Measurements from ENCODE around the gene FLRT1.
A peak's percentile ranks its signal among the peaks of the same experiment; 100 is the strongest.

The FLRT1 gene

GRCh38 chr11:64035576-64035975 is at the start of gene FLRT1:
Gene FLRT1 (plus strand): TSS chr11:64035931. CDS start chr11:64116268, 80,337 bp downstream.
- DNase-seq, result no peak

- peak; percentile 78 for DNase-seq
Observed at GRCh38 chr11:63986156-63986931, 49.4 kb upstream of the FLRT1 start, which contains the start of gene OTUB1. Gene OTUB1 (plus strand): TSS chr11:63986438. CDS start chr11:63986457, 19 bp downstream.

- DNase-seq, result no peak
Observed at GRCh38 chr11:63986932-63987513, 48.7 kb upstream of the FLRT1 start.

- DNase-seq, result no peak
Observed at GRCh38 chr11:63991558-63991957, 44.2 kb upstream of the FLRT1 start.

- no peak for DNase-seq
Observed at GRCh38 chr11:63993100-63993499, 42.6 kb upstream of the FLRT1 start.

- DNase-seq, result no peak
Observed at GRCh38 chr11:63993993-63994392, 41.7 kb upstream of the FLRT1 start.

- no peak for DNase-seq
Observed at GRCh38 chr11:63996512-63996911, 39.2 kb upstream of the FLRT1 start.

GRCh38 chr11:63997104-63997700 is 38.5 kb upstream of the FLRT1 start:
- DNase-seq, result no peak

- no peak for DNase-seq
Observed at GRCh38 chr11:63997801-63998337, 37.9 kb upstream of the FLRT1 start.

- DNase-seq, result no peak
Observed at GRCh38 chr11:63998558-63999348, 37.0 kb upstream of the FLRT1 start.

GRCh38 chr11:63999349-64000025 is 36.2 kb upstream of the FLRT1 start:
- DNase-seq, result peak; percentile 54

- peak; percentile 61 for DNase-seq
Observed at GRCh38 chr11:64000026-64000739, 35.5 kb upstream of the FLRT1 start.

- DNase-seq, result no peak
Observed at GRCh38 chr11:64000740-64001483, 34.8 kb upstream of the FLRT1 start.

GRCh38 chr11:64001484-64002420 is 34.0 kb upstream of the FLRT1 start:
- DNase-seq, result no peak

GRCh38 chr11:64003807-64004589 is 31.7 kb upstream of the FLRT1 start:
- no peak for DNase-seq

GRCh38 chr11:64004590-64004984 is 31.1 kb upstream of the FLRT1 start:
- no peak for DNase-seq

GRCh38 chr11:64005691-64006090 is 30.0 kb upstream of the FLRT1 start:
- DNase-seq, result no peak

GRCh38 chr11:64006398-64006797 is 29.3 kb upstream of the FLRT1 start:
- no peak for DNase-seq

GRCh38 chr11:64007160-64007628 is 28.5 kb upstream of the FLRT1 start:
- DNase-seq, result no peak
